SH-SY5Y (cell line): ENCODE data around the gene ARFGAP1.

Experiments used
- GATA2 ChIP-seq: IDR thresholded peaks from 2 replicates; pipeline ENCODE4 v1.6.1; 2011; ENCODE audit warnings: mild to moderate bottlenecking, low read depth, low read length
- GATA3 ChIP-seq: IDR thresholded peaks from 2 replicates; pipeline ENCODE4 v1.6.1; 2011; ENCODE audit warnings: low read depth, mild to moderate bottlenecking, low read length, moderate library complexity

The ARFGAP1 gene

GRCh38 chr20:63275825-63276224 is 3.2 kb downstream of the ARFGAP1 start:
- TF ChIP-seq GATA2 = no peak
- TF ChIP-seq GATA3 = no peak

GRCh38 chr20:63276956-63277355 is 4.3 kb downstream of the ARFGAP1 start:
- TF ChIP-seq GATA3 (no peak), GATA2 (no peak)

GRCh38 chr20:63277466-63278272 is 5.1 kb downstream of the ARFGAP1 start:
- TF ChIP-seq GATA2 (no peak), GATA3 (no peak)

- TF ChIP-seq GATA2 (no peak), GATA3 (no peak)
These were observed 6.0 kb downstream of the ARFGAP1 start for GRCh38 chr20:63278661-63279060.

- TF ChIP-seq GATA3 (no peak), GATA2 (no peak)
These were observed 7.3 kb downstream of the ARFGAP1 start for GRCh38 chr20:63279931-63280330.

GRCh38 chr20:63280371-63280770 is 7.8 kb downstream of the ARFGAP1 start:
- no peak for TF ChIP-seq GATA2
- TF ChIP-seq GATA3 = no peak

- TF ChIP-seq GATA2 = no peak
- no peak for TF ChIP-seq GATA3
These were observed 8.4 kb downstream of the ARFGAP1 start for GRCh38 chr20:63280929-63281545.

- no peak for TF ChIP-seq GATA3
- no peak for TF ChIP-seq GATA2
These were observed 9.4 kb downstream of the ARFGAP1 start for GRCh38 chr20:63281742-63282665.

GRCh38 chr20:63282946-63283345 is 10.3 kb downstream of the ARFGAP1 start:
- TF ChIP-seq GATA3 (no peak), GATA2 (no peak)

GRCh38 chr20:63283397-63284082 is 10.9 kb downstream of the ARFGAP1 start:
- TF ChIP-seq GATA3 = no peak
- TF ChIP-seq GATA2 = no peak

- no peak for TF ChIP-seq GATA2
- TF ChIP-seq GATA3 = no peak
These were observed 11.4 kb downstream of the ARFGAP1 start for GRCh38 chr20:63284083-63284440.

GRCh38 chr20:63284544-63284949 is 11.9 kb downstream of the ARFGAP1 start:
- TF ChIP-seq GATA3 (no peak), GATA2 (no peak)

GRCh38 chr20:63284981-63285524 is 12.4 kb downstream of the ARFGAP1 start:
- TF ChIP-seq GATA3 (no peak), GATA2 (no peak)
